GM21390 (cell line): ENCODE measurements around the gene SPOCD1.

Experiments
- ATAC-seq: cut with Tn5 transposase; IDR thresholded peaks from one replicate; pipeline ENCODE4 v1.9.1; 2021; ENCODE audit not compliant: unreplicated experiment

SPOCD1 gene

DNA sequence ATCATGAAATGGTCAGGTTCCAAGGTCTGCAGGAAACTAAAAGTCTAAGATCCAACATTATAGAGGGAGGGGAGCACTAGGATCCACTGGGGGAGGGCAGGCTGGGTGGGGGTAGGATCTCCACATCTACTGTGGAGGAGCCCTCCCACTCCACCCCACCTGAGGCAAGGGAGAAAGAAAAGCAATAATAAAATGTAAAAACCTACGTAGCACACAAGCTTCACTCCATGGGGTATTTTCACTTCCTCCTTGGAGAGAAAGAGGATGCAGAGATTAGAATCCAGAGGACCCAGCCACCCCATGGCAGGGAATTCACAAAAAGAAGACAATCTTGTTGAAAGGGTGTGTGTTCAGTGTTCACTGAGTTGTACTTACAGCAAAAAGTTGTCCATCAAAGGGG lies 14.4 kb downstream of the SPOCD1 start:
- no peak for ATAC-seq

DNA sequence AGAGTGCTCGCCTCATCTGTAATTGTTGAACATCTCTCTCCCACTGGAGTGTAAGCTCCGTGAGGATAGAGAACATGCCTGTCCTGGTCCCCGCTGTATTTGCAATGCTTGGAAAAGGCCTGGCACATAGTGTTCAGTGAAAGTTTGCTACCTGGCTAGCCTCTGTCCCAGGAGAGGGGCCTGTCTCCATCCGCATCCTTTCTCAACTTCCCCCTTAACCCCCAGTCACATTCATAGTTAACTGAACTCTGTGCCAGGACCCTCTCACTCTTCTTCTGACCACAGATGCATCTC lies 15.2 kb downstream of the SPOCD1 start:
- ATAC-seq: no peak

DNA sequence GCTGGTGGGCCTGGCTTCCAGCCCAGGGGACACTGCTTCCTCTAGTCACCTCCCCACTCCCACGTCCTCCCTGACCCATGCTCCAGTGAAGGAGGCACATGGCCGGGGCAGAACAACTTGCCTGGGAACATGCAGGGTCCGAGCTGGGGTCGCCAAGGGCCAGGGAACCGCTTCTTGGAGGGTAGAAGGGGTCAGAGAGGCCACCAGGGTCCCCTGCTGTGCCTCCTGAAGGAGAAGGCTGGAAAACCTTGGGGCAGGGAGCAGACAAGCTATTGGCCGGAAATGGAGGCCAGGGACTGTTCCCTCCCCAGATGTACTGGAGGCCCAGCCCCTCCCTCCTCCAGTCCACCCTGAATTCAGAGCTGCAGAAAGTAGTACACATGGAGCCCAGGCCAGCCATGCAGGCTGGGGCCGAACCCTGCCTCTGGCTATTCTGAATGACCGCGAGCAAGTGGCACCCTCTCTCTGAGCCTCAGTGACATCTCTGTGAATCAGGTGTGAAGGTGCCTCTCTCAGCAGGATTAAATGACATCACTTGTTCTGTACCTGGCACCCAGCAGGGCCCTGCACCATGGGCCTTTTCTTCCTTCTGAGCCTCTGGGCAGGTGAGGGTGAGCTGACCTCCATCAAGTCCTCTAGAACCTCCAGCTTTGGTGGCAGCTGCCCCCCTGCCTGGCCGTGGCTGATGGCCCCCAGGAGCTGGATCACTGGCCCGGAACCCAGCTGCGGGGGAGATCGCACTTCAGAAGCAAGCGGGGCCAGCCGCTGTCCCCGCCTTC lies 15.7 kb downstream of the SPOCD1 start:
- no peak for ATAC-seq

DNA sequence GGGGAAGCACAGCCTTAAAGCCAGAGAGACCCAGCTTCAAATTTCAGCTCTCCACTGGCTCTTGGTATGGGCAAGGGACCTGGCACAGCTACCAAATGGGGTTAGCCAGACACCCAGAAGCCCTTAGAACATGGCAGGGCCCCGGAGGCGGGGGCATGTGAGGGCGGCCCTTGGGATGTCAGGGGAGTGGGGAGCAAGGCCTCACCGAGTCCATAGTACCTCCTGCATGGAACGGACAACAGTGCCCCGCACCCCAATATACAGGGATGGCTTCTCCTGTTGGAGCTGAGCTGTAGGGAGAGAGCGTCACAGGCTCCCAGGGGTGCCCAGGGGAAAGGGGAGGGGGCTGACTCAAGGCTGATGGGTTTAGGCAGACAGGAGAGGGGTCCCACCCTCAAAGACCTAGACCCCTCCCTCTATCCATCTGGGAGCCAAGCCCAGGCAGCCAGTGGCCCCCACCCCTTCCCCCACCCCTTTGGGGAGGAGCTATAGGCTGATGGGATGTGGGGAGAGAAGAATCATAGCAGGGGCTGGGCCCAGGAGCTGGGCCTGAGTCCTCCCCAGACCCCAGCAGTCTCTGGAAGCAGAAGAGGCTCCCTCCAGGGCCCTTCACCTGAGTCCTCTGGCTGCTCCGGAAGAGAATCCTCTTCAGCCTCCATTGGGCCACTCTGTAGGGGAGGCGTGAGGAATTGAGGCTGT lies 16.5 kb downstream of the SPOCD1 start:
- no peak for ATAC-seq

GRCh38 chr1:31798433-31799195 lies 17.2 kb downstream of the SPOCD1 start:
- ATAC-seq: no peak

DNA sequence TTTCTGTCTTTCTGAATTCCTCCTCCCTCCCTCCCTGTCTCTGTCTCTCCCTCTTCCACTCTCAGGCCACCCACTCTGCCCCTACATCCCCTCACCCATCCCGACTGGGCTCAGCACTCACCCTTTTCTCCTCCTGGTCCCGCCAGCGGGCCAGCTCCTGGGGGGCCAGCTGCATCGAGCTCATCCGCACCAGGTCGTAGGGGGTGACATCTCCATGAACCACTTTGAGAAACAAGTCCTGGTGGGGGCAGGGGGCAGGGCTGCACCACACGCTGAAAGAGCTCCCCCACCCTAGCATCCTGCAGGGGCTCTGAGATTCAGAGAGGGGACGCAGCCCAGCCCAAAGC lies 17.8 kb downstream of the SPOCD1 start:
- no peak for ATAC-seq

- ATAC-seq: no peak
These were observed 18.6 kb downstream of the SPOCD1 start for GRCh38 chr1:31797216-31797615.

DNA sequence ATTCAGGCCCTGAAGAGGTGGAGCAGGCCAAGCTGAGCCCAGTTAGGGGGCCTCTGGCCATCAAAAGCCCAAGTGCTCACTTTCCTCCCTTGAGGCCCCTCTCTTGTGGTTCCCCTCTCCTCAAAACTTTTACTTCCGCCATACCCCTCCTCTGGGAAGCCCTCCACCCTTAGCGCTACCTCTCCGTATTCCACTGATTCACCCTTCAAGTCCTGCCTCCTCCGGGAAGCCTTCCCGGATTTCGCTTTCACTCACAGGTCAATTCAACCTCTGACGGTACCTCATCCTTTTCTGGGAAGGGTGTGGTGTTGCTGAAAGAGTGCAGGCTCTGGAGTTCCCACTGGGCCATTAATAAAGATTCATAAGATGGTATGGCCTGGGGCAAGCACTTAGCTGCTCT lies 19.1 kb downstream of the SPOCD1 start:
- ATAC-seq: no peak

GRCh38 chr1:31795801-31796621 lies 19.8 kb downstream of the SPOCD1 start:
- no peak for ATAC-seq

GRCh38 chr1:31795096-31795675 lies 20.6 kb downstream of the SPOCD1 start:
- no peak for ATAC-seq

DNA sequence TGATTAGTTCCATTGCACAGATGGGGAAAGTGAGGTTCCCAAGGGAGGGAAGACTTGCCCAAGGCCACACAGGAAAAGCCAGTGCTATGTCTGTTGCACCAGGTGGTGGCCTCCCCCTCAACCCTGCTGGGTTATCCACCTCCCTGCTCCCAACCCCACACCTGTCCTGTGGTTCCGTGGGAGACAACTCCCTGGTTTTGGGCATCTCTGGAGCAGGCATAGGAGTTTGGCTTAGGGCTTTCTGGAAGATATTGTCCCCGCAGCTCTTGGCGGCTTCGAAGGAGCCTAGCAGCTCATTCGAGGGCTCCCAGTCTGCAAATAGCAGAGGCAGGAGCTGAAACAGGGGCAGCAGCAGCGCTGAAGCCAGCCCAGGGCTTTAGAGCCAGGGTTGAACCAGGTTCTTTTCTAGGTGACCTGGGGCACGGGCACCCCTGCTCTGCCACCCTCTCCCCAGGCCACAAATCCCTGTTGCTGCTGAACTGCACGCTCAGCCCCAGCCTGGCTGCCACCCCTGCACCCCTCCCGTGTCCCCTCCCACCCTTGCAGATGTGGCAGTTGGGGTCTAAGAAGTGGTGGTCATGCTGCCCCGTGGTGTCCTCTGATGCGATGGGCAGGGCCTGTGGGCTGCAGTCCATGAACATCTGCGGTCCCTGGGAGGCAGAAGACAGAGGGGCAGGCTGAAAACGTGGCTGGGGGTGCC lies 22.1 kb downstream of the SPOCD1 start:
- ATAC-seq: no peak

- ATAC-seq: no peak
These were observed 22.7 kb downstream of the SPOCD1 start for GRCh38 chr1:31793086-31793485.

- ATAC-seq: no peak
These were observed 23.3 kb downstream of the SPOCD1 start for GRCh38 chr1:31792541-31792940.

DNA sequence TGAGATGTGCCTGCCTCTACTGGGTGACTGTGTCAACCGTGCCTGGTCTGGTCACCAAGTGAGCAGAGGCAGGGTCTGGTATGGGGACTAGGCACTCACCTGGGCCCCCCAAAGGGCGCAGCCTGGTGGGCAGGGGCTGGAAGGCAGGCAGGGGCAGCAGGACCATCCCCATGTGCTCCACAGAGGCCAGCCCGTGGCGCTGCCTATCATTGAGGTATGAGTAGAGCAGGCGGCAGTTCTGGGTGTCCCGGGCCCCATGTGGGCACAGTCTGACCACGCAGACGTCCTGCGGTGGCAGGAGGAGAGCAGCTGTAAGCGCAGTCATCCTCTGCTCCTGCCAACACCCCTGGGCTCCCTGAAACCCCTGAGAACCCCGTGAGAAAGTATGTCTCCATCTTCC lies 23.7 kb downstream of the SPOCD1 start:
- no peak for ATAC-seq

GRCh38 chr1:31791131-31791858 lies 24.5 kb downstream of the SPOCD1 start:
- ATAC-seq: no peak

GRCh38 chr1:31790641-31791091 lies 25.2 kb downstream of the SPOCD1 start:
- ATAC-seq: no peak

DNA sequence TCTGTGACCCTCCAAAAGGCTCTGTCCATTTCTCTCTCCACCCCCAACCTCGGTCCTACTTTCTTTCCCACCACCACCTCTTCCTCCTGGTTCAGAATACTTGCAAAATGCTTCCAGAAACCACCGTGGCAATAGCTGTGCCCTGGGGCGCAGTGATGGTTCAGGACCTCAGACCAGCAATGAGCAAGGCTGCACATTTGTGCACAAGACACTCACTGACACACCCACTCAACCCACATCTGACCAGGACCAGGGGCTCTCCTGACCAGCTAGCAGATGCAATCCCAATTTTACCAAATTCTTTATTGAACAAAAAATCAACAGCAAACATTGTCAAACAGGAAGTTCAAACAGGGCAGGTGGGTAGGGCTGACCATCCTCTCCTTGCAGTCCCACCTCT lies 25.7 kb downstream of the SPOCD1 start:
- ATAC-seq: no peak

DNA sequence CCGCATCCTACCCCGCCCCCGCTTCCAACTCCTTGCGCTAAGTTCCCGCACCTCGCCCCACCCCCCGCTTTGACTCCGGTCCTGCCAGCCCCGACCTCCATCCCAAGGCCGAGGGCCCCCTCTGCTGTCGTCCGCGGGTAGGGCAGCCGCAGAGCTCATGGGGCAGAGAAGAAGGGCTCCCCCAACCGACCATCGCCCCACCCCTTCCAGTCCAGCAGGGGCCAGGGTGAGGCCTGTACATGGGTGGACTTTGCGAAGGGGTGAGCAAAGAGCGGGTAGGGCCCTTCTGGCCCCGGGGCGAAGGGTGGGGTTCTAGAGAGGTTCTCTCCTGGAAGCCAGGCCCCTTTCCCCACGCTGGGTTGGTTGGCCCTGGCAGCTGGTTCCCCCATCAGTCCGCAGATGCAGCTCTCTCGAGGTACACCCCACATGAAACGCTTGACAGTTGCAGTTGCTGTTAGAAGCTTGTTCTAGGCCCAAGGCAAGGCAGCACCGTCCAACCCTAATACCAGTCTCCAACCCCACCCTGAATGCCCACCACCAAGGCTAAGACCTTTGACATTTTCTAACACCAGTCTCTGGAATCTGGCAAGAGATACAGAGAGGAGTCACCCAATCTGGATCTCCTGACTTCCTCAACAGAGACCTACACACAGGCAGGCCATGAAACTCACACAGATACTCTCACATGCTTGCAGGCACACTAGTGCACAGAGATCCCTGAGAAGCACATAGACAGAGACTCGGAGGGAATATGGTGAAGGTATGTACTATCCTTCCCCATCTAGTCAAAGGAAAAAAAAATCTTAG lies 26.4 kb downstream of the SPOCD1 start:
- ATAC-seq: peak; percentile 53

DNA sequence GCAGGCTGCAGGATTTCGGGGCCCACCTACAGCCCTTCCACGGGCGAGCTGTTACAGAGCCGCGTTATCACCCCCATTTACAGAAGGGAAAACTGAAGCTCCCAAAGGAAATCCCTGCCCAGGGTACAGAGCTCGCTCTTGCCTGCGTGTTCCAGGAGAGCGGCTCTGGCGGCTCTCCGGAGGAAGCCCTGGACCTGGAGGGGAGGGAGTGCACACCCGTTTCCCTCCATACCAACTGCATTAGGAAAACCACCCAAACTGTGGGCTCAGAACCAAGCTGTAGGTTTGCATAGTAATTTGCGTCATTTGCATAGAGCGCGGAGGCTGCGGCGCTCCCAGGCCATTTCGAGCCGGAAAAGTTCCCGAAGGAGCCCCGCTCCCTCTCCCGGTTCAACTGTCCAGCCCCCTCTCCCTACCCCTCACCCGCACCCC lies 27.0 kb downstream of the SPOCD1 start:
- ATAC-seq: peak; percentile 29
